GM21390 (cell line): ENCODE data around the gene DRD4.

Experiments
- ATAC-seq: cut with Tn5 transposase; IDR thresholded peaks from one replicate; pipeline ENCODE4 v1.9.1; 2021; ENCODE audit not compliant: unreplicated experiment

DRD4 gene

GRCh38 chr11:609341-609811 is 27.7 kb upstream of the DRD4 start:
- ATAC-seq = no peak

GRCh38 chr11:610146-610801 is 26.8 kb upstream of the DRD4 start:
- no peak for ATAC-seq

- ATAC-seq = no peak
Observed at GRCh38 chr11:611001-611996, 25.8 kb upstream of the DRD4 start.

- no peak for ATAC-seq
Observed at GRCh38 chr11:612201-612960, 24.7 kb upstream of the DRD4 start.

GRCh38 chr11:612961-613300 is 24.1 kb upstream of the DRD4 start:
- ATAC-seq = no peak

GRCh38 chr11:613369-613968 is 23.6 kb upstream of the DRD4 start:
- no peak for ATAC-seq

- ATAC-seq = no peak
Observed at GRCh38 chr11:614021-614622, 22.9 kb upstream of the DRD4 start.

- peak; percentile 2 for ATAC-seq
Observed at GRCh38 chr11:614623-615503, 22.2 kb upstream of the DRD4 start.

- peak; percentile 74 for ATAC-seq
Observed at GRCh38 chr11:615504-616319, 21.4 kb upstream of the DRD4 start, which contains the start of gene IRF7. Gene IRF7 (minus strand): TSS chr11:615950. CDS start chr11:615364, 586 bp downstream.

- no peak for ATAC-seq
Observed at GRCh38 chr11:616320-617198, 20.5 kb upstream of the DRD4 start.

- ATAC-seq = no peak
Observed at GRCh38 chr11:617199-617911, 19.7 kb upstream of the DRD4 start.

- no peak for ATAC-seq
Observed at GRCh38 chr11:617912-618682, 19.0 kb upstream of the DRD4 start.

- ATAC-seq = no peak
Observed at GRCh38 chr11:618856-619627, 18.0 kb upstream of the DRD4 start.

- ATAC-seq = no peak
Observed at GRCh38 chr11:619628-620050, 17.4 kb upstream of the DRD4 start.

- ATAC-seq = no peak
Observed at GRCh38 chr11:620201-620600, 16.9 kb upstream of the DRD4 start.
